NCI-H1092 treated with DMSO at 0.1 percent for 48 hours (cell line): ENCODE data around the gene TLR8.
"Not testable (repeated sequence)": the region's sequence is repeated elsewhere in the genome, so short reads cannot be mapped to it uniquely, and the experiment has no call there.

Experiments
- DNase-seq: peaks from one replicate; lab custom pipeline; 2025; lab: John Stamatoyannopoulos, UW

TLR8 gene

GRCh38 chrX:12898073-12898472 lies 8.3 kb upstream of the TLR8 start:
- no peak for DNase-seq

DNA sequence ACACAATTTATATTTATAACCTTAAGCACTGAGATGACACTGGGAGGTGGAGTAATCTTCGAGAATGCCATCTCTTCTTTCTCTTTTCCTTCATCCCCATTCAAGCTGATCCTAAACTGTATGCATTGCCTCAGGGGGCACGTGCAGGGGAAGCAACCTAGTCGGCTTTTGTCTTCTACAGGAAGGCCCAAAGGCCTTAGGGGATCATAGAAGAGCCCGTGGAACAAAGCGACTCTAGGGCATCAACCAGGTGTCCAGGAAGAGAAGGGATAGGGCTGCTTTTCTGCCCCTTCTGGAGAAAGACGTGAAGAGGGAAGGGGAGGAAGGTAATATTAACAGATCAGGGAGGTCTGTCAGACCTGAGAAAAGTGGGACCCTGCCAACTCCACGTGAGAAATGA lies 6.9 kb upstream of the TLR8 start:
- DNase-seq, result no peak

DNA sequence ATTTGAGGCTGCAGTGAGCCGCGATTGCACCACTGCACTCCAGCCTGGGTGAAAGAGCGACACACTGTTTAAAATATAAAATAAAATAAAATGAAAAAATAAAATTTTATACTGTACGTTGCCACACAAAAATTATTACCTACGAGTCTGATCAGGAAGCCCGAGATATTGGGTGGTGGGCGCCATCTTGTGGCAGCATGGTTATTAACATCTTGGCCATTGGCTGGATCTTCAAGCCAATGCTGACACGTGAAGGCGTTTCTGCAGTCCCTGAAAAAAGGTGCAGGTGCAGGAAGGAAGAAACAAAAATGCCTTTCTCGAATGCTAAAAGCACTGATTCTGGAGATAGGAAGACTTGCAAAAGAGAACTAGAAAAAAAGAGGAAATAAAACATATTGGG lies 4.9 kb upstream of the TLR8 start:
- DNase-seq, result peak; percentile 31

- DNase-seq, result no peak
Measured at GRCh38 chrX:12903646-12904045, 2.8 kb upstream of the TLR8 start.

- DNase-seq, result no peak
Measured at GRCh38 chrX:12910423-12911121, 4.2 kb downstream of the TLR8 start.

- DNase-seq, result no peak
Measured at GRCh38 chrX:12911122-12911470, 4.7 kb downstream of the TLR8 start.

DNA sequence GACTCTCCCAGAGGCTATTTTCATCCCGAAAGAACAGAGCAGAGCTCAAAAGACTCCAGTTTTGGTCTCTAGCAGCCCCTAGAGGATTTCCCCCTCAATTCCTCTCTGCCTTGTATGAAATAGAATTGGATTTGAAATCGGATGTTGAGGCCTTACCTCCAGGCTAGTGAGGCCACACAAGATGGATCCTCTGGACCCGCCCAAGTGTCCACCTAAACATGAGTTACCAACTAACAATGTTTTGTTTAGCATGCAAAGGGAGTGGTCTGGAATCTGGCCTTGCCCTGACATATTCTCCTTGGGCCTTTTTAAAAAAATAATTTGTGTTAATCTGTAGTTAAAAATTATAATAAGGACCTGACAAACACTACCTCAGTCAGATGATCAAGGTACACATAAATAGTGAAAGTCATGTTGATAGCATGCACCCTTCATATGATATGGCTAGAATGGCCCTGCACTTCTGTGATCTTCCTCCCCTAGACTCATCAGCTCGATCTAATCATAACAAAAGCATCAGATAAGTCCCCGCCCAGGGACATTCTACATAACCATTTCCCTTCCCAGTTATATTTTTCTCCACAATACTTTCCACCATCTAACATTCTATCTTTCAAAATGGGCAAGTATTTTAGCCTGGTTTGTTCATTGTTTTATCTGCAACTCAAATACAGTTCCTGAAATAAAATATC lies 6.5 kb downstream of the TLR8 start:
- DNase-seq, result no peak

- no peak for DNase-seq
Measured at GRCh38 chrX:12917753-12918152, 11.3 kb downstream of the TLR8 start.

DNA sequence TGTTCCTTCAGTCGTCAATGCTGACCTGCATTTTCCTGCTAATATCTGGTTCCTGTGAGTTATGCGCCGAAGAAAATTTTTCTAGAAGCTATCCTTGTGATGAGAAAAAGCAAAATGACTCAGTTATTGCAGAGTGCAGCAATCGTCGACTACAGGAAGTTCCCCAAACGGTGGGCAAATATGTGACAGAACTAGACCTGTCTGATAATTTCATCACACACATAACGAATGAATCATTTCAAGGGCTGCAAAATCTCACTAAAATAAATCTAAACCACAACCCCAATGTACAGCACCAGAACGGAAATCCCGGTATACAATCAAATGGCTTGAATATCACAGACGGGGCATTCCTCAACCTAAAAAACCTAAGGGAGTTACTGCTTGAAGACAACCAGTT lies 12.6 kb downstream of the TLR8 start:
- DNase-seq, result no peak

DNA sequence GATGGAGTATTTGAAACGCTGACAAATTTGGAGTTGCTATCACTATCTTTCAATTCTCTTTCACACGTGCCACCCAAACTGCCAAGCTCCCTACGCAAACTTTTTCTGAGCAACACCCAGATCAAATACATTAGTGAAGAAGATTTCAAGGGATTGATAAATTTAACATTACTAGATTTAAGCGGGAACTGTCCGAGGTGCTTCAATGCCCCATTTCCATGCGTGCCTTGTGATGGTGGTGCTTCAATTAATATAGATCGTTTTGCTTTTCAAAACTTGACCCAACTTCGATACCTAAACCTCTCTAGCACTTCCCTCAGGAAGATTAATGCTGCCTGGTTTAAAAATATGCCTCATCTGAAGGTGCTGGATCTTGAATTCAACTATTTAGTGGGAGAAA lies 13.2 kb downstream of the TLR8 start:
- DNase-seq, result no peak

DNA sequence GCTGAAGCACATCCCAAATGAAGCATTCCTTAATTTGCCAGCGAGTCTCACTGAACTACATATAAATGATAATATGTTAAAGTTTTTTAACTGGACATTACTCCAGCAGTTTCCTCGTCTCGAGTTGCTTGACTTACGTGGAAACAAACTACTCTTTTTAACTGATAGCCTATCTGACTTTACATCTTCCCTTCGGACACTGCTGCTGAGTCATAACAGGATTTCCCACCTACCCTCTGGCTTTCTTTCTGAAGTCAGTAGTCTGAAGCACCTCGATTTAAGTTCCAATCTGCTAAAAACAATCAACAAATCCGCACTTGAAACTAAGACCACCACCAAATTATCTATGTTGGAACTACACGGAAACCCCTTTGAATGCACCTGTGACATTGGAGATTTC lies 14.6 kb downstream of the TLR8 start:
- DNase-seq, result no peak

DNA sequence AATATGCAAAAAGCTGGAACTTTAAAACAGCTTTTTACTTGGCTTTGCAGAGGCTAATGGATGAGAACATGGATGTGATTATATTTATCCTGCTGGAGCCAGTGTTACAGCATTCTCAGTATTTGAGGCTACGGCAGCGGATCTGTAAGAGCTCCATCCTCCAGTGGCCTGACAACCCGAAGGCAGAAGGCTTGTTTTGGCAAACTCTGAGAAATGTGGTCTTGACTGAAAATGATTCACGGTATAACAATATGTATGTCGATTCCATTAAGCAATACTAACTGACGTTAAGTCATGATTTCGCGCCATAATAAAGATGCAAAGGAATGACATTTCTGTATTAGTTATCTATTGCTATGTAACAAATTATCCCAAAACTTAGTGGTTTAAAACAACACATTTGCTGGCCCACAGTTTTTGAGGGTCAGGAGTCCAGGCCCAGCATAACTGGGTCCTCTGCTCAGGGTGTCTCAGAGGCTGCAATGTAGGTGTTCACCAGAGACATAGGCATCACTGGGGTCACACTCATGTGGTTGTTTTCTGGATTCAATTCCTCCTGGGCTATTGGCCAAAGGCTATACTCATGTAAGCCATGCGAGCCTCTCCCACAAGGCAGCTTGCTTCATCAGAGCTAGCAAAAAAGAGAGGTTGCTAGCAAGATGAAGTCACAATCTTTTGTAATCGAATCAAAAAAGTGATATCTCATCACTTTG lies 15.6 kb downstream of the TLR8 start:
- no peak for DNase-seq

- DNase-seq, result no peak
Measured at GRCh38 chrX:12922599-12922919, 16.1 kb downstream of the TLR8 start.

- no peak for DNase-seq
Measured at GRCh38 chrX:12929701-12930100, 23.3 kb downstream of the TLR8 start.

GRCh38 chrX:12930150-12930549 lies 23.7 kb downstream of the TLR8 start:
- no peak for DNase-seq

DNA sequence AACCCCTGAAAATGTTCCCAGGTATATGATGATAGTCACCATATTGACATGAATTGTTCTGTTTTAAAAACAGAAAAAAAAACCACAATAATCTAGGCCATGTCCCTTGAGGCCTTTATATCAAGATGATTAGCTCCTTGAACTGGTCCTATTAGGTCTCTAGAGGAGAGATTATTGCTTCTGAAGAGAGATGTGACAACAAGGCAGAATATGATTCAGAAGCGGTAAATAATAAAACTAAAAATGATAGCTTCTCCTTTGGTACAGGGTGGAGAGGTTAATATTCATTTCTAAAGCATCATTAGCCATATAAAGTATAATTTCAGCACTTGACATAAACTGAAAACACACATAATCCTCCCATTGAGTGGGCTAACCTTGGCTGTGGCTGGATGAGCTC lies 25.8 kb downstream of the TLR8 start:
- no peak for DNase-seq

- no peak for DNase-seq
Measured at GRCh38 chrX:12934850-12935249, 28.4 kb downstream of the TLR8 start.

GRCh38 chrX:12936947-12937346 lies 30.5 kb downstream of the TLR8 start:
- no peak for DNase-seq

DNA sequence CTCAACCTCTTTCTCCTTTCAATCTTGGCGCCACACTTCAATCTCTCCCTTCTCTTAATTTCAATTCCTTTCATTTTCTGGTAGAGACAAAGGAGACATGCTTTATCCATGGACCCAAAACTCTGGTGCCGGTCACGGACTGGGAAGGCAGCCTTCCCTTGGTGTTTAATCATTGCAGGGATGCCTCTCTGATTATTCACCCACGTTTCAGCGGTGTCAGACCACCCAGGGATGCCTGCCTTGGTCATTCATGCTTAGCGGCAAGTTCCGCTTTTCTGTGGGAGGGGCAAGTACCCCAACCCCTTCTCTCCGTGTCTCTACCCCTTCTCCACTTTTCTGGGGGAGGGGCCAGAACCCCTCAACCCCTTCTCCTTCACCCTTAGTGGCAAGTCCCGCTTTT lies 34.1 kb downstream of the TLR8 start:
- DNase-seq, result not testable (repeated sequence)

- DNase-seq, result not testable (repeated sequence)
Measured at GRCh38 chrX:12943592-12943991, 37.2 kb downstream of the TLR8 start.

GRCh38 chrX:12944452-12944851 lies 38.0 kb downstream of the TLR8 start:
- not testable (repeated sequence) for DNase-seq

- no peak for DNase-seq
Measured at GRCh38 chrX:12945494-12945893, 39.1 kb downstream of the TLR8 start.

DNA sequence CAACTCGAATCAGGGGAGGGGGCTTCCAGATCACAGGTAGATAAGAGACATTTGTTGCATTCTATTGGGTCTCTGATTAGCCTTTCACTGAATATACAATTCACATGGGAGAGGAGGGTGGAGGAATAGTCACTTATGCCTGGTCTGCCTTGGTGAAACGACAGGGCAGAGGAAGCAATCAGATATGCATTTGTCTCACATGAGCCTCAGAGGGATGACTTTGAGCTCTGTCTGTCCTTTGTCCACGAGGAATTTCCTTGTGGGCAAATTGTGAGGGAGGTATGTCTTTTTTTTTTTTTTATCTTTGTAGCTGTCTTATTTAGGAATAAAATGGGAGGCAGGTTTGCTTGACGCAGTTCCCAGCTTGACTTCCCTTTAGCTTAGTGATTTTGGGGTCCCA lies 40.0 kb downstream of the TLR8 start:
- DNase-seq, result no peak
